Caco-2 (cell line): ENCODE results near the gene GRIN2A. TPM values are rescaled to one million over a fixed set of nuclear protein-coding genes. Genes with fewer than 3 reads are reported as not detected.

Experiments
- BruUV-seq: library from RNA; stranded (reverse); fragments of 400-500 nt; replicated peaks from 2 replicates; lab custom pipeline; 2021; lab: Mats Ljungman, UMichigan
- CTCF ChIA-PET: fragments of 300-600 bp; sonication (Branson Sonifier 250); formaldehyde crosslinking; loops from one replicate; lab custom pipeline; 2022; ENCODE audit warnings: antibody characterized with exemption; lab: Charles Lee
- POLR2A ChIA-PET: fragments of 300-600 bp; sonication (Branson Sonifier 250); formaldehyde crosslinking; loops from one replicate; lab custom pipeline; 2022; ENCODE audit warnings: antibody characterized with exemption; lab: Charles Lee
- DNase-seq, 2 experiments: peaks; one replicate each; pipeline versions ENCODE4 v3.0.0 to v3.0.0-alpha.2; 2020 to 2022
- H3K27me3 ChIP-seq: replicated peaks from 2 replicates; pipeline ENCODE4 v1.6.0; 2011; ENCODE audit warnings: low read length; ENCODE audit not compliant: control insufficient read depth, insufficient read depth
- H3K36me3 ChIP-seq: 2 replicates; pipeline ENCODE4 v1.5.1; 2011; ENCODE audit warnings: low read length; ENCODE audit not compliant: control insufficient read depth, insufficient read depth
- H3K4me1 ChIP-seq: fragments of 250-450 bp; sonication (Bioruptor Pico); 2 replicates; pipeline ENCODE4 v1.5.1; 2020; ENCODE audit warnings: mild to moderate bottlenecking
- H3K4me3 ChIP-seq: 2 replicates; pipeline ENCODE4 v1.5.1; 2011; ENCODE audit warnings: low read depth, mild to moderate bottlenecking, control low read depth, low read length
- H3K9me3 ChIP-seq: fragments of 250-450 bp; sonication (Bioruptor Pico); 2 replicates; pipeline ENCODE4 v1.5.1; 2020; ENCODE audit warnings: mild to moderate bottlenecking, moderate library complexity
- H3K27ac Mint-ChIP-seq: one replicate; pipeline ENCODE4 v1.8.0; 2022; ENCODE audit warnings: mixed read lengths; ENCODE audit not compliant: unreplicated experiment
- H3K27me3 Mint-ChIP-seq: one replicate; pipeline ENCODE4 v1.8.0; 2022; ENCODE audit warnings: mixed read lengths; ENCODE audit not compliant: insufficient read depth, unreplicated experiment
- H3K36me3 Mint-ChIP-seq: one replicate; pipeline ENCODE4 v1.8.0; 2022; ENCODE audit warnings: mild to moderate bottlenecking, mixed read lengths; ENCODE audit not compliant: insufficient read depth, unreplicated experiment
- H3K4me1 Mint-ChIP-seq: one replicate; pipeline ENCODE4 v1.8.0; 2022; ENCODE audit warnings: low read depth, mixed read lengths; ENCODE audit not compliant: unreplicated experiment
- H3K4me3 Mint-ChIP-seq: one replicate; pipeline ENCODE4 v1.8.0; 2022; ENCODE audit warnings: mild to moderate bottlenecking, moderate library complexity, mixed read lengths; ENCODE audit not compliant: unreplicated experiment
- H3K9me3 Mint-ChIP-seq: one replicate; pipeline ENCODE4 v1.8.0; 2022; ENCODE audit warnings: mixed read lengths; ENCODE audit not compliant: unreplicated experiment
- CTCF ChIP-seq, 2 experiments: fragments of 200-600 bp in 1 of 2; IDR thresholded peaks; 1 replicate in 1 of 2; 2 replicates in 1 of 2; pipeline versions ENCODE4 v1.5.1 to v1.8.0; 2011 to 2022; ENCODE audit warnings: antibody characterized with exemption in 1 of 2, control low read depth in 1 of 2, inconsistent platforms in 1 of 2, low read depth in 1 of 2, low read length in 1 of 2, mild to moderate bottlenecking in 1 of 2, moderate library complexity in 1 of 2; ENCODE audit not compliant: insufficient read depth in 1 of 2, severe bottlenecking in 1 of 2, unreplicated experiment in 1 of 2
- intact Hi-C: fragments of 100-400 bp; cut with micrococcal nuclease; formaldehyde crosslinking; loops from one replicate; pipeline ENCODE4 v1.10.0; 2022; ENCODE audit not compliant: unreplicated experiment
- total RNA-seq: library from RNA; stranded (reverse); gene quantifications from 2 replicates; pipeline ENCODE4 v1.2.3, GENCODE V29; 2022

GRIN2A gene
- total RNA-seq, 1 experiment from 2014 or later, result 0.54 TPM

GRCh38 chr16:9801651-9802050 lies 380.6 kb downstream of the GRIN2A start:
- Histone ChIP-seq H3K9me3 (no peaks in the 10 kb centered on the region), H3K36me3 (no peaks in the 10 kb centered on the region), H3K27me3 (no peaks in the 10 kb centered on the region), H3K4me3 (no peak overlapping the region), H3K4me1 (peaks cover 3% of the 10 kb centered on the region; the same call in 1 of the 2 replicates)
- BruUV-seq, result no TSS peak
- no peak for TF ChIP-seq CTCF (IDR thresholded peaks at IDR 0.05; ENCODE audit: insufficient read depth in 1 of 2, low read depth in 1 of 2, low read length in 1 of 2, severe bottlenecking in 1 of 2, unreplicated experiment in 1 of 2)
- intact Hi-C loops, result no loop called here
- ChIA-PET POLR2A (no interaction called here), CTCF (no interaction called here)
- Mint-ChIP-seq H3K27me3 (peaks cover 6% of the 10 kb centered on the region), H3K9me3 (peaks cover 7% of the 10 kb centered on the region), H3K4me3 (no peak overlapping the region), H3K4me1 (no peaks in the 10 kb centered on the region), H3K27ac (no peak overlapping the region), H3K36me3 (no peaks in the 10 kb centered on the region)
- DNase-seq, result no peak

GRCh38 chr16:9800186-9800738 lies 382.0 kb downstream of the GRIN2A start:
- Histone ChIP-seq H3K9me3 (no peaks in the 10 kb centered on the region), H3K4me1 (peaks cover 3% of the 10 kb centered on the region; the same call in 1 of the 2 replicates), H3K36me3 (no peaks in the 10 kb centered on the region), H3K4me3 (no peak overlapping the region), H3K27me3 (no peaks in the 10 kb centered on the region)
- POLR2A ChIA-PET, result no interaction called here
- DNase-seq, result no peak
- Mint-ChIP-seq H3K4me1 (no peaks in the 10 kb centered on the region), H3K27me3 (peaks cover 2% of the 10 kb centered on the region), H3K9me3 (no peaks in the 10 kb centered on the region), H3K27ac (no peak overlapping the region), H3K4me3 (no peak overlapping the region), H3K36me3 (no peaks in the 10 kb centered on the region)
- BruUV-seq, result no TSS peak
- no peak for TF ChIP-seq CTCF (IDR thresholded peaks at IDR 0.05; ENCODE audit: insufficient read depth in 1 of 2, low read depth in 1 of 2, low read length in 1 of 2, severe bottlenecking in 1 of 2, unreplicated experiment in 1 of 2)
- CTCF ChIA-PET, result no interaction called here
- intact Hi-C loops, result no loop called here

GRCh38 chr16:9798952-9799580 lies 383.2 kb downstream of the GRIN2A start:
- Histone ChIP-seq H3K4me3 (no peak overlapping the region), H3K9me3 (no peaks in the 10 kb centered on the region), H3K4me1 (peaks cover 3% of the 10 kb centered on the region; the same call in 1 of the 2 replicates), H3K27me3 (no peaks in the 10 kb centered on the region), H3K36me3 (no peaks in the 10 kb centered on the region)
- Mint-ChIP-seq H3K4me1 (no peaks in the 10 kb centered on the region), H3K36me3 (no peaks in the 10 kb centered on the region), H3K4me3 (no peak overlapping the region), H3K27ac (no peak overlapping the region), H3K9me3 (no peaks in the 10 kb centered on the region), H3K27me3 (peaks cover 7% of the 10 kb centered on the region)
- no peak for TF ChIP-seq CTCF (IDR thresholded peaks at IDR 0.05; ENCODE audit: insufficient read depth in 1 of 2, low read depth in 1 of 2, low read length in 1 of 2, severe bottlenecking in 1 of 2, unreplicated experiment in 1 of 2)
- CTCF ChIA-PET, result interaction anchor here (0.6 kb wide), 1 partner anchor 1625 kb away, joined by 3 read pairs; no protein-coding TSS in a partner anchor
- POLR2A ChIA-PET, result no interaction called here
- intact Hi-C loops, result no loop called here
- no TSS peak for BruUV-seq
- DNase-seq, result no peak
